Testis (tissue), 3 donors: Measurements from ENCODE around the gene SDCBP2. TPM values are rescaled to one million over a fixed set of nuclear protein-coding genes. Genes with fewer than 3 reads are reported as not detected.

Source experiments
- DNase-seq: peaks from one replicate; pipeline ENCODE4 v3.0.0-alpha.2; 2019
- H3K27ac ChIP-seq, 2 donors: fragments of 200-600 bp; sonication (generic); one replicate each; pipeline ENCODE4 v1.5.1; 2019
- H3K27me3 ChIP-seq: fragments of 200-600 bp; sonication (generic); one replicate; pipeline ENCODE4 v1.5.1; 2019
- H3K36me3 ChIP-seq: fragments of 200-600 bp; sonication (generic); one replicate; pipeline ENCODE4 v1.5.1; 2017; ENCODE audit warnings: low read depth; ENCODE audit errors: missing control alignments
- H3K4me1 ChIP-seq: fragments of 200-600 bp; sonication (generic); one replicate; pipeline ENCODE4 v1.5.1; 2019
- H3K4me3 ChIP-seq, 2 donors: fragments of 200-600 bp; sonication (generic); one replicate each; pipeline ENCODE4 v1.5.1; 2017 to 2019
- H3K9me3 ChIP-seq: fragments of 200-600 bp; sonication (generic); one replicate; pipeline ENCODE4 v1.5.1; 2017
- CTCF ChIP-seq, 3 experiments: fragments of 450-650 bp in 2 of 3; fragments of 200-600 bp in 1 of 3; sonication (generic) in 1 of 3; IDR thresholded peaks; one replicate each; pipeline ENCODE4 v1.5.1; 2016 to 2019; ENCODE audit warnings: antibody characterized with exemption in 3 of 3, mild to moderate bottlenecking in 2 of 3, moderate library complexity in 1 of 3
- POLR2A ChIP-seq: fragments of 450-650 bp; IDR thresholded peaks from one replicate; pipeline ENCODE4 v1.6.1; 2017; ENCODE audit warnings: antibody characterized with exemption, mild to moderate bottlenecking, moderate library complexity
- WGBS, 2 donors: methylation state at CpG; one replicate each; pipeline ENCODE4 v1.1.5; 2018; 5-methylcytosine and 5-hydroxymethylcytosine counted together
- intact Hi-C: fragments of 100-400 bp; cut with DNase I; formaldehyde crosslinking; loops from one replicate; pipeline ENCODE4 v1.15.1; 2023; ENCODE audit warnings: low total_unique reads
- polyA plus RNA-seq: library from polyadenylated mRNA; stranded (reverse); fragments of 350-450 nt; fragmentation: Illumina TruSeq; extraction: RNeasy Lipid Tissue Mini Kit (QIAGEN cat#74804); gene quantifications from one replicate; pipeline ENCODE4 v1.2.3, GENCODE V29; 2014; ENCODE audit warnings: low read depth, low replicate concordance; ENCODE audit not compliant: insufficient read depth
- total RNA-seq, 2 donors: library from RNA; depleted of rRNA; stranded (reverse); fragments of >200 nt; gene quantifications; one replicate each; pipeline ENCODE4 v1.2.3, GENCODE V29; 2016

The SDCBP2 gene
- total and polyA plus RNA-seq, 3 donors from 2014 or later = 5.5 to 10.9 (median 6.4) TPM

GRCh38 chr20:1297486-1297885, 31.5 kb downstream of the SDCBP2 start:
- Histone ChIP-seq H3K4me1 (no peaks in the 10 kb centered on the region), H3K27ac (no peak overlapping the region), H3K4me3 (no peak overlapping the region), H3K9me3 (no peaks in the 10 kb centered on the region), H3K27me3 (no peaks in the 10 kb centered on the region), H3K36me3 (no peaks in the 10 kb centered on the region)
- no peak for TF ChIP-seq CTCF (IDR thresholded peaks at IDR 0.05)
- TF ChIP-seq POLR2A = no peak
- intact Hi-C loops = no loop called here
- 90 to 94% methylated on average over 2 of the region's 2 CpGs for WGBS, 2 donors
- DNase-seq = no peak

- Histone ChIP-seq H3K27me3 (no peaks in the 10 kb centered on the region), H3K4me1 (no peaks in the 10 kb centered on the region), H3K9me3 (no peaks in the 10 kb centered on the region), H3K27ac (no peak overlapping the region), H3K4me3 (no peak overlapping the region), H3K36me3 (no peaks in the 10 kb centered on the region)
- no peak for TF ChIP-seq CTCF (IDR thresholded peaks at IDR 0.05)
- TF ChIP-seq POLR2A = no peak
- DNase-seq = no peak
- intact Hi-C loops = no loop called here
- WGBS, 2 donors = 88 to 90% methylated on average over 12 to 14 of the region's 14 CpGs
These were observed 32.0 kb downstream of the SDCBP2 start for GRCh38 chr20:1296922-1297321.

- Histone ChIP-seq H3K4me1 (no peaks in the 10 kb centered on the region), H3K27ac (no peak overlapping the region), H3K4me3 (no peak overlapping the region), H3K36me3 (no peaks in the 10 kb centered on the region), H3K27me3 (no peaks in the 10 kb centered on the region), H3K9me3 (no peaks in the 10 kb centered on the region)
- DNase-seq = no peak
- 89 to 92% methylated on average over 20 of the region's 20 CpGs for WGBS, 2 donors
- intact Hi-C loops = no loop called here
- no peak for TF ChIP-seq POLR2A
- no peak for TF ChIP-seq CTCF (IDR thresholded peaks at IDR 0.05)
These were observed 32.8 kb downstream of the SDCBP2 start for GRCh38 chr20:1296117-1296610.

GRCh38 chr20:1295276-1295930, 33.5 kb downstream of the SDCBP2 start:
- H3K4me1 ChIP-seq = peaks cover 4% of the 10 kb centered on the region
- no peaks in the 10 kb centered on the region for H3K9me3 ChIP-seq
- no peak for DNase-seq
- TF ChIP-seq CTCF (IDR thresholded peaks at IDR 0.05) (no peak), POLR2A (no peak)
- no peaks in the 10 kb centered on the region for H3K27me3 ChIP-seq
- WGBS, 2 donors = 93 to 97% methylated on average over 17 to 20 of the region's 20 CpGs
- H3K27ac ChIP-seq = no peak overlapping the region
- no peaks in the 10 kb centered on the region for H3K36me3 ChIP-seq
- intact Hi-C loops = no loop called here
- H3K4me3 ChIP-seq = no peak overlapping the region

- TF ChIP-seq POLR2A (no peak), CTCF (IDR thresholded peaks at IDR 0.05) (no peak)
- Histone ChIP-seq H3K36me3 (no peaks in the 10 kb centered on the region), H3K4me3 (no peak overlapping the region), H3K4me1 (peaks cover 4% of the 10 kb centered on the region), H3K9me3 (no peaks in the 10 kb centered on the region), H3K27me3 (no peaks in the 10 kb centered on the region), H3K27ac (no peak overlapping the region)
- WGBS, 2 donors = 82 to 92% methylated on average over 5 to 8 of the region's 8 CpGs
- intact Hi-C loops = no loop called here
- no peak for DNase-seq
These were observed 34.4 kb downstream of the SDCBP2 start for GRCh38 chr20:1294497-1294896.
